NT2/D1 (cell line): ENCODE data around the gene SPC24.
A peak's percentile ranks its signal among the peaks of the same experiment; 100 is the strongest.
"Not testable (repeated sequence)": the region's sequence is repeated elsewhere in the genome, so short reads cannot be mapped to it uniquely, and the experiment has no call there.

Source experiments
- DNase-seq: peaks from one replicate; pipeline ENCODE4 v3.0.0-alpha.2; 2011; ENCODE audit warnings: low read depth, low spot score
- H3K27me3 ChIP-seq: 2 replicates; pipeline ENCODE4 v1.6.0; 2011; ENCODE audit warnings: mild to moderate bottlenecking; ENCODE audit not compliant: insufficient read length, insufficient read depth
- H3K36me3 ChIP-seq: 2 replicates; pipeline ENCODE4 v1.6.1; 2011; ENCODE audit warnings: mild to moderate bottlenecking, low read length, mixed read lengths; ENCODE audit not compliant: insufficient read depth, insufficient read length
- H3K4me1 ChIP-seq: 2 replicates; pipeline ENCODE4 v1.5.1; 2011; ENCODE audit not compliant: insufficient read depth, insufficient read length
- H3K4me3 ChIP-seq: 2 replicates; pipeline ENCODE4 v1.5.1; 2011; ENCODE audit warnings: low read depth; ENCODE audit not compliant: insufficient read length
- H3K9ac ChIP-seq: 2 replicates; pipeline ENCODE4 v1.6.0; 2011; ENCODE audit warnings: low read depth; ENCODE audit not compliant: insufficient read length
- H3K9me3 ChIP-seq: 2 replicates; pipeline ENCODE4 v1.5.1; 2011; ENCODE audit warnings: mild to moderate bottlenecking, low read length; ENCODE audit not compliant: insufficient read depth
- SUZ12 ChIP-seq: IDR thresholded peaks from 2 replicates; pipeline ENCODE4 v1.6.1; 2011; ENCODE audit not compliant: insufficient read length, insufficient read depth; ENCODE audit errors: extremely low read depth
- YY1 ChIP-seq: IDR thresholded peaks from 2 replicates; pipeline ENCODE4 v1.6.1; 2011; ENCODE audit not compliant: insufficient read length, insufficient read depth
- ZNF274 ChIP-seq: IDR thresholded peaks from 2 replicates; pipeline ENCODE4 v1.6.1; 2011; ENCODE audit warnings: mild to moderate bottlenecking, low read depth, low read length

SPC24 gene

GRCh38 chr19:11115042-11115441 lies 40.5 kb downstream of the SPC24 start:
- no peak overlapping the region for H3K9ac ChIP-seq
- H3K4me3 ChIP-seq, result no peak overlapping the region
- TF ChIP-seq SUZ12 (no peak), ZNF274 (no peak), YY1 (no peak)
- H3K4me1 ChIP-seq, result peaks cover 13% of the 10 kb centered on the region
- no peaks in the 10 kb centered on the region for H3K27me3 ChIP-seq
- no peak for DNase-seq
- H3K9me3 ChIP-seq, result no peaks in the 10 kb centered on the region
- H3K36me3 ChIP-seq, result peaks cover 93% of the 10 kb centered on the region

GRCh38 chr19:11113140-11113708 lies 42.4 kb downstream of the SPC24 start:
- TF ChIP-seq ZNF274, result no peak
- no peak for TF ChIP-seq YY1
- no peak for TF ChIP-seq SUZ12
- H3K4me3 ChIP-seq, result no peak overlapping the region
- no peaks in the 10 kb centered on the region for H3K9me3 ChIP-seq
- peak overlapping the region; percentile 38 for H3K9ac ChIP-seq
- H3K27me3 ChIP-seq, result no peaks in the 10 kb centered on the region
- H3K36me3 ChIP-seq, result peaks cover 96% of the 10 kb centered on the region
- DNase-seq, result no peak
- peaks cover 13% of the 10 kb centered on the region for H3K4me1 ChIP-seq

GRCh38 chr19:11111771-11112144 lies 43.8 kb downstream of the SPC24 start:
- TF ChIP-seq YY1, result no peak
- no peak for TF ChIP-seq SUZ12
- TF ChIP-seq ZNF274, result no peak
- Histone ChIP-seq H3K36me3 (peaks cover 93% of the 10 kb centered on the region), H3K4me1 (peaks cover 13% of the 10 kb centered on the region), H3K27me3 (no peaks in the 10 kb centered on the region), H3K9me3 (no peaks in the 10 kb centered on the region), H3K9ac (no peak overlapping the region), H3K4me3 (no peak overlapping the region)
- no peak for DNase-seq

- DNase-seq, result no peak
- Histone ChIP-seq H3K9me3 (no peaks in the 10 kb centered on the region), H3K4me1 (peaks cover 11% of the 10 kb centered on the region), H3K4me3 (no peak overlapping the region), H3K27me3 (no peaks in the 10 kb centered on the region), H3K36me3 (peaks cover 93% of the 10 kb centered on the region), H3K9ac (no peak overlapping the region)
- TF ChIP-seq YY1, result no peak
- no peak for TF ChIP-seq SUZ12
- no peak for TF ChIP-seq ZNF274
Observed at GRCh38 chr19:11111117-11111770, 44.3 kb downstream of the SPC24 start.

GRCh38 chr19:11108746-11109145 lies 46.8 kb downstream of the SPC24 start:
- DNase-seq, result no peak
- no peak for TF ChIP-seq SUZ12
- no peak for TF ChIP-seq YY1
- no peak for TF ChIP-seq ZNF274
- Histone ChIP-seq H3K27me3 (no peaks in the 10 kb centered on the region), H3K9ac (no peak overlapping the region), H3K9me3 (no peaks in the 10 kb centered on the region), H3K4me1 (peaks cover 18% of the 10 kb centered on the region), H3K4me3 (no peak overlapping the region), H3K36me3 (peaks cover 92% of the 10 kb centered on the region)

GRCh38 chr19:11106477-11106876 lies 49.1 kb downstream of the SPC24 start:
- Histone ChIP-seq H3K4me3 (no peak overlapping the region), H3K4me1 (peaks cover 9% of the 10 kb centered on the region), H3K9me3 (no peaks in the 10 kb centered on the region), H3K27me3 (no peaks in the 10 kb centered on the region), H3K9ac (no peak overlapping the region), H3K36me3 (peaks cover 93% of the 10 kb centered on the region)
- TF ChIP-seq SUZ12 (no peak), ZNF274 (no peak), YY1 (no peak)
- DNase-seq, result no peak

GRCh38 chr19:11105014-11105636 lies 50.5 kb downstream of the SPC24 start:
- peaks cover 91% of the 10 kb centered on the region for H3K36me3 ChIP-seq
- no peak overlapping the region for H3K4me3 ChIP-seq
- TF ChIP-seq YY1, result no peak
- TF ChIP-seq ZNF274, result no peak
- no peak for TF ChIP-seq SUZ12
- no peaks in the 10 kb centered on the region for H3K9me3 ChIP-seq
- H3K9ac ChIP-seq, result peak overlapping the region; percentile 21
- peaks cover 6% of the 10 kb centered on the region for H3K4me1 ChIP-seq
- H3K27me3 ChIP-seq, result no peaks in the 10 kb centered on the region
- no peak for DNase-seq

GRCh38 chr19:11103667-11104066 lies 51.9 kb downstream of the SPC24 start:
- H3K36me3 ChIP-seq, result peaks cover 90% of the 10 kb centered on the region

More at GRCh38 chr19:11103667-11104066, 51.9 kb downstream of the SPC24 start:
- not testable (repeated sequence) for DNase-seq, H3K4me3 ChIP-seq, H3K27me3 ChIP-seq, H3K9ac ChIP-seq, H3K4me1 ChIP-seq, H3K9me3 ChIP-seq
